Heart right ventricle (tissue), 16 donors: ENCODE results near the gene CKMT2. TPM values are rescaled to one million over a fixed set of nuclear protein-coding genes. Genes with fewer than 3 reads are reported as not detected.
A peak's percentile ranks its signal among the peaks of the same experiment; 100 is the strongest.

Source experiments
- ATAC-seq, 8 donors: fragments of 200-7000 bp; cut with Tn5 transposase; one replicate each; pipeline ENCODE4 v1.9.1; 2020; ENCODE audit warnings: mild to moderate bottlenecking in 8 of 8, moderate library complexity in 8 of 8, moderate number of reproducible peaks in 1 of 8
- DNase-seq, 2 donors: peaks; one replicate each; pipeline ENCODE4 v3.0.0-alpha.2; 2020
- H3K27ac ChIP-seq, 10 donors: fragments of 200-600 bp; sonication (generic) in 2 of 10; one replicate each; pipeline versions ENCODE4 v1.5.0 to v1.8.0; 2020 to 2022; ENCODE audit warnings: mild to moderate bottlenecking in 3 of 10
- H3K27me3 ChIP-seq, 7 donors: fragments of 200-600 bp; one replicate each; pipeline ENCODE4 v1.8.0; 2021 to 2022; ENCODE audit warnings: mild to moderate bottlenecking in 2 of 7
- H3K36me3 ChIP-seq, 9 donors: fragments of 200-600 bp; sonication (generic) in 1 of 9; one replicate each; pipeline versions ENCODE4 v1.5.0 to v1.8.0; 2020 to 2022; ENCODE audit warnings: mild to moderate bottlenecking in 2 of 9
- H3K4me1 ChIP-seq, 9 donors: fragments of 200-600 bp; sonication (generic) in 1 of 9; one replicate each; pipeline versions ENCODE4 v1.5.0 to v1.8.0; 2020 to 2022; ENCODE audit warnings: mild to moderate bottlenecking in 4 of 9
- H3K4me3 ChIP-seq, 10 donors: fragments of 200-600 bp; sonication (generic) in 2 of 10; one replicate each; pipeline versions ENCODE4 v1.5.0 to v1.8.0; 2020 to 2022; ENCODE audit warnings: mild to moderate bottlenecking in 7 of 10, moderate library complexity in 2 of 10
- H3K9me3 ChIP-seq, 11 donors: fragments of 200-600 bp in 10 of 11; sonication (generic) in 2 of 11; one replicate each; pipeline versions ENCODE4 v1.5.0 to v1.8.0; 2013 to 2022; ENCODE audit warnings: mild to moderate bottlenecking in 2 of 11, control low read depth in 1 of 11, moderate library complexity in 1 of 11
- WGBS, 2 donors: extraction: QIAGEN DNeasy Blood & Tissue Kit; methylation state at CpG; one replicate each; pipeline ENCODE4 v1.1.7; 2013; ENCODE audit warnings: inconsistent platforms in 1 of 2; 5-methylcytosine and 5-hydroxymethylcytosine counted together
- intact Hi-C, 10 donors: fragments of 100-400 bp; cut with DNase I; formaldehyde crosslinking; loops; one replicate each; pipeline versions ENCODE4 v1.11.1 to v1.14.2; 2022
- polyA plus RNA-seq, 2 donors: library from polyadenylated mRNA; stranded (reverse); fragments of 200-250 nt; gene quantifications; one replicate each; pipeline ENCODE4 v1.2.3, GENCODE V29; 2013
- total RNA-seq, 10 donors: library from RNA; stranded (reverse); fragmentation: NEBNext Ultra II Directional in 3 of 10; extraction: Animal tissue kit (Norgen Biotek cat#: 25700) in 3 of 10; gene quantifications; one replicate each; pipeline versions ENCODE4 v1.2.1 to v1.2.4, GENCODE V29; 2021 to 2023
- TF ChIP-seq, protein P1 (sequence below), 9 donors: fragments of 200-600 bp; sonication (generic) in 2 of 9; IDR thresholded peaks; one replicate each; pipeline versions ENCODE4 v1.5.0 to v1.8.0; 2021 to 2022; ENCODE audit warnings: antibody characterized with exemption in 9 of 9, mild to moderate bottlenecking in 5 of 9, moderate library complexity in 1 of 9
- donor health status: Arrhythmogenic right ventricular cardiomyopathy.
- donor health status: ischemic (EF 13 %, LVEDD 7.1; RV severe dilation, severe dysfunction).
- donor health status: healthy with polysubstance abuse.
- donor health status: DM: no; HTN: yes; CAD: no.
- donor health status: DM: no; HTN: no; CAD: no.
- donor health status: ischemic (EF 25% LVEDD 6.9; RV normal size, moderate dysfunction).
- donor health status: ischemic (EF 25% LVEDD 5.7; RV mildly dilated, moderate dysfunction).
- donor health status: healthy.
- donor health status: DM: yes; HTN: yes; CAD: no.
- donor health status: Ischemic cardiomyopathy.
- donor health status: ischemic (EF 35%, LVEDD 5.7; RV mildly dilated, moderate dysfunction).
- donor health status: nonischemic (EF 11% LVEDD 7.7; RV severe dilation, severe dysfunction).
- donor health status: DM: yes; HTN: yes; CAD: no.
- donor health status: PGD.
- donor health status: ischemic (EF 29% LVEDD 5.4; RV normal size, mild dysfunction).
- donor health status: nonischemic (EF 23%, LVEDD 6.1; RV moderate dilation, normal function).

The CKMT2 gene
- total and polyA plus RNA-seq, 12 donors: 1,088 to 2,236 (median 1,671) TPM

DNA sequence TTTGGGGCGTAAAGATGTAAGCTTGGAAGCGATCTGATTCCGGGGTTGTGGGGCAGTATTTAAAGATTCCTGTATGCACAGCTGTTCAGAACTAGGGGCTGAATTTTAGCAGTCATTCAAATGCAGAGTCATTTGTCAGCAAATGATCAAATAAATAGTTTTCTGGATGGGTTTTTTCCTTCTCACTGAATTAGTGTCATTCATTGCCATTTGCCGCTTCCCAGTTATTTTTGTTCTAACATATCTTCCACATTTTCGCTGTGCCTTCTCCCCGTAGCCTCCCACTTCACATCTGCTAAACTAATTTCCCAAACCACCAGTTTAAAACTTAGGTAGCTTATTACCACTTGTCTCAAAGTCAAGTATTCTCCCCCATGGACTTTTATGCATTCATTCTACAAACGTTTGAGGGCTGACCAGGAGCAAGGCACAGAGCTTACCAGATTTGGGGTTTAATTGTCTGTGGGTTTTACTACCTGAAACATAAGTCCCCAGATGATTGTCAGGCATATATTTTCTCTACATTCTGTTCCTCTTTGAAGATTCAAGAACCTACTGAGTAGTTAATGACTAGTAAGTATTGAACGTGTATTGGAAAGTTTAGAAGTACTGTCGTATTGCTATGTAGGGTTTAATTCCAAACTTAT is 41.3 kb upstream of the CKMT2 start:
- no peak overlapping the region for H3K4me3 ChIP-seq
- TF ChIP-seq, protein P1, sequence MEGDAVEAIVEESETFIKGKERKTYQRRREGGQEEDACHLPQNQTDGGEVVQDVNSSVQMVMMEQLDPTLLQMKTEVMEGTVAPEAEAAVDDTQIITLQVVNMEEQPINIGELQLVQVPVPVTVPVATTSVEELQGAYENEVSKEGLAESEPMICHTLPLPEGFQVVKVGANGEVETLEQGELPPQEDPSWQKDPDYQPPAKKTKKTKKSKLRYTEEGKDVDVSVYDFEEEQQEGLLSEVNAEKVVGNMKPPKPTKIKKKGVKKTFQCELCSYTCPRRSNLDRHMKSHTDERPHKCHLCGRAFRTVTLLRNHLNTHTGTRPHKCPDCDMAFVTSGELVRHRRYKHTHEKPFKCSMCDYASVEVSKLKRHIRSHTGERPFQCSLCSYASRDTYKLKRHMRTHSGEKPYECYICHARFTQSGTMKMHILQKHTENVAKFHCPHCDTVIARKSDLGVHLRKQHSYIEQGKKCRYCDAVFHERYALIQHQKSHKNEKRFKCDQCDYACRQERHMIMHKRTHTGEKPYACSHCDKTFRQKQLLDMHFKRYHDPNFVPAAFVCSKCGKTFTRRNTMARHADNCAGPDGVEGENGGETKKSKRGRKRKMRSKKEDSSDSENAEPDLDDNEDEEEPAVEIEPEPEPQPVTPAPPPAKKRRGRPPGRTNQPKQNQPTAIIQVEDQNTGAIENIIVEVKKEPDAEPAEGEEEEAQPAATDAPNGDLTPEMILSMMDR (IDR thresholded peaks at IDR 0.05): no peak
- H3K27me3 ChIP-seq: no peaks in the 10 kb centered on the region
- 84 to 87% methylated on average over 9 of the region's 9 CpGs for WGBS, 2 donors
- ATAC-seq (no peak), DNase-seq (no peak)
- H3K27ac ChIP-seq: no peak overlapping the region
- peaks cover 0 to 30% (median 12%) of the 10 kb centered on the region in 9 donors for H3K4me1 ChIP-seq
- intact Hi-C loops: loop anchor here in 7 of 10 donors (5.0 to 10.0 kb wide), 7 partner anchors 103 to 707 kb away; partner anchors contain the start of gene FAM151B (in 1 of the 7)
- H3K9me3 ChIP-seq: no peaks in the 10 kb centered on the region
- no peaks in the 10 kb centered on the region for H3K36me3 ChIP-seq

DNA sequence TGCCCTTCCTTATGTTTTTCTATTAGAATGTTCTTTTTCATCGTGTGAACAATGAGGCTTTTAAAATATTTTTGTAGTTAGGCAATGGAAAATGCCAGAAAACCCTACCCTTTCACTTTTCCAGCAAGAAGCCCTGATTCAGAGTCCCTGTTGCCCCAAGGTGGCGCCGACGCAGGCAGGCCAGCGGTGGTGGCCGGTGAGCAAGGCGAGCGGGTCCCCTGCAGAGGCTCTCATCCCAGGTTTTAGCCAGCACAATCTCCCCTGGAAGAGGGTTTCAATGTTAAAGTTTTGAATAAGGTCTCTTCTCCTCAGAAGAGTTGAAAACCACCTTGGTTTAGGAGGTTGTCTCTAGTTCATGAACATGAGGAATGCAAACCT is 40.8 kb upstream of the CKMT2 start:
- WGBS, 2 donors: 81 to 84% methylated on average over 8 of the region's 8 CpGs
- ATAC-seq (no peak), DNase-seq (no peak)
- Histone ChIP-seq H3K27ac (no peak overlapping the region), H3K4me3 (no peak overlapping the region), H3K27me3 (no peaks in the 10 kb centered on the region), H3K4me1 (peaks cover 0 to 27% (median 11%) of the 10 kb centered on the region in 9 donors), H3K9me3 (no peaks in the 10 kb centered on the region), H3K36me3 (no peaks in the 10 kb centered on the region)
- TF ChIP-seq, protein P1 (IDR thresholded peaks at IDR 0.05): no peak
- intact Hi-C loops: loop anchor here in 7 of 10 donors (5.0 to 10.0 kb wide), 7 partner anchors 102 to 708 kb away; partner anchors contain the start of gene FAM151B (in 1 of the 7)

DNA sequence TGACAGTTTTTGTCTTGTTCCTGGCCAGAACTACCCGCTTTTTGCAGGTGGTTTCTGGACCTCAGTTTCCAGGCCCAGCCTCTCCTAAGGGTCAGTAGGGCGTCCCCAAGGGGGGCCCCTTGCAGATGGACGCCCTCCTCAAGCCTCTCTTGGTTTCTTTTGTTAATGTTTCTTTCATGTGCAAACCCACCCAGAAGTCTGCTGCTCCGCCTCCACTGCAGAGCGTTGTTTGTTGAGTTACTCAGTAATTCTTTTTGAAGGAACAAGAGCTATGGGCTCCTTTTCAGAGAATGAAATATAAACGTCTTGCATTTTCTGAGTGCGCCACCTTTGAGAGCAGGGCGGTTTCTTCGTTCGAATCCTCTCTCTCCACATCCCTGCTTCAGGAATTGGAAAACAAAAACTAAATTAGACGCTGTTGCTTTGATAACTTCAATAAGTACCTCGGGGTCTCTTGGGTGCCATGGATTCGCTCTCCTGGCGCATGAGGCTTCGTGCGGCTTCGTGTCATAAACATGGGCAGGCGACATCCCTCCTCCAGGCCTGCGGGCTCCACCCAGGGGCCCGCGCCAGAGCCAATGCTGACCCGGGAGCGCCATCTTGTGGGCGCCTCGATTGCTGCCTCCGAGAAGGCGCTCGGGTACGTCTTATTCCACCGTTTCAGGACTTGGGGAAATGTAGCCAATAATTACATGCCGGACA is 38.3 kb upstream of the CKMT2 start:
- TF ChIP-seq, protein P1 (IDR thresholded peaks at IDR 0.05): peak; percentile 80 to 97 (median 94)

DNA sequence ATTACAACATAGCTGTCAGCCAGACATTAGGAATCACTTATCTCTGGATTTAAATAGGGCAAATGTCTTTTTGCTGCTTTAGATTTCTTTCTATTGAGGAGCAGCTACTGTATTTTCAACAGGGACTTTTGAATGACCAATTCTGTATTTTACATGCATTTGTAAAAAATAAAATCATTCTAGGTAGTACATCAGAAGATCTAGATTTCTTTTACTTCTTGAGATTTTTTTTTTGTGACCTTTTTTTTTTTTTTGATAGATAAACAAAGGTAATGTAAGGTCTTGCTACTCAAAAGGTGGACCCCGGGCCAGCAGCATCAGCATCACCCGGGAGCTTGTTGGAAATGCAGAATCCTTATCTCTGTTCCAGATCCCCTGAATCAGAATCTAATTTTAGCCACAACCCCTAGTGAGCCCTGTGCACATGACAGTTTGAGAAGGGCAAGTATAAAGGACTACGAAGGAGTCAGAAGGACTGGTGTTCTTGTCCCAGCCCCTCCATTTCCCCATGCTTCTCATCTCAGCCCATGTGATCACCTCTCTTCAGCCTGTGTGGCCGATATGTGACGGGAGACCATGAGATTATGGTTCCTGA is 37.7 kb upstream of the CKMT2 start:
- peak overlapping the region in 1 of 10 donors; percentile 1 for H3K4me3 ChIP-seq
- ATAC-seq (peak in 7 of 8 donors; percentile 21 to 79 (median 70)), DNase-seq (no peak)
- H3K27ac ChIP-seq: no peak overlapping the region
- intact Hi-C loops: loop anchor here in 7 of 10 donors (5.0 to 10.0 kb wide), 7 partner anchors 99 to 711 kb away; partner anchors contain the start of gene FAM151B (in 1 of the 7)
- WGBS, 2 donors: 25 to 38% methylated on average over 5 of the region's 5 CpGs
- peaks cover 0 to 14% (median 10%) of the 10 kb centered on the region in 9 donors for H3K4me1 ChIP-seq
- no peaks in the 10 kb centered on the region for H3K9me3 ChIP-seq
- TF ChIP-seq, protein P1 (IDR thresholded peaks at IDR 0.05): peak in 1 of 9 donors; percentile 15
- no peaks in the 10 kb centered on the region for H3K27me3 ChIP-seq
- no peaks in the 10 kb centered on the region for H3K36me3 ChIP-seq

More for the DNA sequence above, 38.3 kb upstream of the CKMT2 start:
- H3K9me3 ChIP-seq: no peaks in the 10 kb centered on the region
- peak; percentile 75 to 86 for DNase-seq
- 27 to 28% methylated on average over 31 of the region's 31 CpGs for WGBS, 2 donors
- no peaks in the 10 kb centered on the region for H3K36me3 ChIP-seq
- H3K27ac ChIP-seq: no peak overlapping the region
- intact Hi-C loops: loop anchor here in 7 of 10 donors (5.0 to 10.0 kb wide), 7 partner anchors 100 to 710 kb away; partner anchors contain the start of gene FAM151B (in 1 of the 7)
- ATAC-seq: peak; percentile 94 to 96 (median 95)
- no peaks in the 10 kb centered on the region for H3K27me3 ChIP-seq
- peak overlapping the region in 2 of 10 donors; percentile 1 for H3K4me3 ChIP-seq
- H3K4me1 ChIP-seq: peaks cover 0 to 14% (median 10%) of the 10 kb centered on the region in 9 donors
